Natural killer cell (primary cell): ENCODE measurements around the gene AP2A2. TPM values are rescaled to one million over a fixed set of nuclear protein-coding genes. Genes with fewer than 3 reads are reported as not detected.

Experiments used
- ATAC-seq, 3 donors: fragments of 150-1000 bp in 2 of 3; fragments of 200-7000 bp in 1 of 3; cut with Tn5 transposase; 1 replicate in 1 of 3; 2 replicates in 2 of 3; pipeline ENCODE4 v1.10.0; 2021; ENCODE audit warnings: mild to moderate bottlenecking in 2 of 3, moderate library complexity in 2 of 3
- DNase-seq, 2 donors: peaks; one replicate each; pipeline versions ENCODE4 v3.0.0 to v3.0.0-alpha.2; 2013 to 2021; ENCODE audit warnings: mixed read lengths in 1 of 2
- H3K27ac ChIP-seq: one replicate; pipeline ENCODE4 v1.5.1; 2013; ENCODE audit warnings: mild to moderate bottlenecking, low read length
- H3K27me3 ChIP-seq: one replicate; pipeline ENCODE4 v1.6.1; 2013; ENCODE audit warnings: low read length; ENCODE audit not compliant: control insufficient read depth, insufficient read depth
- H3K36me3 ChIP-seq: one replicate; pipeline ENCODE4 v1.6.1; 2013; ENCODE audit warnings: low read length; ENCODE audit not compliant: control insufficient read depth, insufficient read depth
- H3K4me1 ChIP-seq: one replicate; pipeline ENCODE4 v1.6.1; 2013; ENCODE audit warnings: low read length; ENCODE audit not compliant: control insufficient read depth, insufficient read depth
- H3K4me3 ChIP-seq: one replicate; pipeline ENCODE4 v1.5.1; 2013; ENCODE audit warnings: low read length
- H3K9me3 ChIP-seq: one replicate; pipeline ENCODE4 v1.6.1; 2013; ENCODE audit warnings: low read length; ENCODE audit not compliant: control insufficient read depth, insufficient read depth
- H3K27ac Mint-ChIP-seq, 2 donors: one replicate each; pipeline ENCODE4 v1.8.0; 2022; ENCODE audit warnings: mild to moderate bottlenecking in 2 of 2, mixed read lengths in 2 of 2, moderate library complexity in 1 of 2
- H3K27me3 Mint-ChIP-seq, 2 donors: one replicate each; pipeline ENCODE4 v1.8.0; 2022; ENCODE audit warnings: low read depth in 2 of 2, mixed read lengths in 2 of 2
- H3K36me3 Mint-ChIP-seq: one replicate; pipeline ENCODE4 v1.8.0; 2022; ENCODE audit warnings: mixed read lengths
- H3K4me1 Mint-ChIP-seq, 2 donors: one replicate each; pipeline ENCODE4 v1.8.0; 2022; ENCODE audit warnings: mixed read lengths in 2 of 2
- H3K4me3 Mint-ChIP-seq: one replicate; pipeline ENCODE4 v1.8.0; 2022; ENCODE audit warnings: mild to moderate bottlenecking, moderate library complexity, mixed read lengths
- H3K9me3 Mint-ChIP-seq, 2 donors: one replicate each; pipeline ENCODE4 v1.8.0; 2022; ENCODE audit warnings: mixed read lengths in 2 of 2
- CTCF ChIP-seq: fragments of 200-600 bp; IDR thresholded peaks from one replicate; pipeline ENCODE4 v1.8.0; 2022; ENCODE audit warnings: antibody characterized with exemption
- WGBS: methylation state at CpG from one replicate; pipeline ENCODE4 v1.1.7; 2013; ENCODE audit warnings: missing lambda C conversion rate; ENCODE audit not compliant: insufficient coverage; 5-methylcytosine and 5-hydroxymethylcytosine counted together
- intact Hi-C: fragments of 100-400 bp; cut with micrococcal nuclease; formaldehyde crosslinking; loops from one replicate; pipeline ENCODE4 v1.14.2; 2022
- total RNA-seq, 4 donors: library from RNA; stranded (reverse); fragments of 120-200 nt in 1 of 4; gene quantifications; one replicate each; pipeline versions ENCODE4 v1.2.3 to v1.2.4, GENCODE V29; 2013 to 2022

The AP2A2 gene
- total RNA-seq, 3 donors from 2014 or later (not counting 1 experiment from before 2014, with no cell fraction given), result 57.2 to 120 (median 82.9) TPM

- Histone ChIP-seq H3K27me3 (no peaks in the 10 kb centered on the region), H3K4me1 (peaks cover 26% of the 10 kb centered on the region), H3K27ac (no peak overlapping the region), H3K4me3 (peak overlapping the region; percentile 45), H3K9me3 (no peaks in the 10 kb centered on the region), H3K36me3 (no peaks in the 10 kb centered on the region)
- Mint-ChIP-seq H3K27ac (peak overlapping the region in 1 of 2 donors; percentile 75), H3K36me3 (no peaks in the 10 kb centered on the region), H3K4me1 (peaks cover 11 to 13% of the 10 kb centered on the region in 2 donors), H3K9me3 (no peaks in the 10 kb centered on the region), H3K4me3 (peak overlapping the region; percentile 96), H3K27me3 (no peaks in the 10 kb centered on the region)
- intact Hi-C loops, result loop anchor here (10.0 kb wide), 1 partner anchor 65 kb away; the partner anchor contains the start of genes POLR2L and TSPAN4
- DNase-seq (no peak), ATAC-seq (peak in 1 of 3 donors; percentile 27)
- 3% methylated on average over 38 of the region's 38 CpGs for WGBS
- TF ChIP-seq CTCF, result no peak
These were observed 15.6 kb upstream of the AP2A2 start for GRCh38 chr11:910044-910588.

GRCh38 chr11:910589-911030 is 15.1 kb upstream of the AP2A2 start, which contains the start of gene CHID1:
Gene CHID1, minus strand, starts transcription at chr11:910810. Its CDS starts 5,994 bp downstream, at chr11:904816.
- Histone ChIP-seq H3K4me3 (peak within 1 kb of the TSS; percentile 45), H3K27ac (peak within 1 kb of the TSS; percentile 13), H3K9me3 (no peaks in the 10 kb centered on the region), H3K4me1 (peaks cover 26% of the 10 kb centered on the region), H3K36me3 (no peaks in the 10 kb centered on the region), H3K27me3 (no peaks in the 10 kb centered on the region)
- under 1% methylated on average over 59 of the region's 59 CpGs for WGBS
- intact Hi-C loops, result loop anchor here (10.0 kb wide), 1 partner anchor 66 kb away; the partner anchor contains the start of genes POLR2L and TSPAN4
- DNase-seq (peak; percentile 80 to 86), ATAC-seq (peak; percentile 93 to 96 (median 95))
- Mint-ChIP-seq H3K27ac (peak within 1 kb of the TSS; percentile 63 to 85), H3K27me3 (no peaks in the 10 kb centered on the region), H3K9me3 (no peaks in the 10 kb centered on the region), H3K4me1 (peaks cover 11 to 13% of the 10 kb centered on the region in 2 donors), H3K36me3 (no peaks in the 10 kb centered on the region), H3K4me3 (peak within 1 kb of the TSS; percentile 96)
- TF ChIP-seq CTCF, result no peak

GRCh38 chr11:911031-911889 is 14.4 kb upstream of the AP2A2 start:
- Mint-ChIP-seq H3K4me3 (peak overlapping the region; percentile 96), H3K36me3 (no peaks in the 10 kb centered on the region), H3K4me1 (peaks cover 11 to 13% of the 10 kb centered on the region in 2 donors), H3K9me3 (no peaks in the 10 kb centered on the region), H3K27ac (peak overlapping the region; percentile 63 to 85), H3K27me3 (no peaks in the 10 kb centered on the region)
- no peaks in the 10 kb centered on the region for H3K9me3 ChIP-seq
- ATAC-seq (peak; percentile 46 to 51 (median 46)), DNase-seq (peak in 1 of 2 donors; percentile 57)
- peak overlapping the region; percentile 45 for H3K4me3 ChIP-seq
- intact Hi-C loops, result loop anchor here (10.0 kb wide), 1 partner anchor 66 kb away; the partner anchor contains the start of genes POLR2L and TSPAN4
- TF ChIP-seq CTCF, result no peak
- peaks cover 26% of the 10 kb centered on the region for H3K4me1 ChIP-seq
- 3% methylated on average over 68 of the region's 68 CpGs for WGBS
- H3K27ac ChIP-seq, result peak overlapping the region; percentile 13
- no peaks in the 10 kb centered on the region for H3K27me3 ChIP-seq
- no peaks in the 10 kb centered on the region for H3K36me3 ChIP-seq
